Mononuclear cell (primary cell): ENCODE results near the gene P2RY11. TPM values are rescaled to one million over a fixed set of nuclear protein-coding genes. Genes with fewer than 3 reads are reported as not detected.

Source experiments
- H3K27me3 ChIP-seq: 2 replicates; pipeline ENCODE4 v1.6.0; 2011; ENCODE audit warnings: low read length, control low read depth; ENCODE audit not compliant: insufficient read depth
- H3K4me1 ChIP-seq: 2 replicates; pipeline ENCODE4 v1.5.1; 2011; ENCODE audit warnings: mild to moderate bottlenecking, low read length, control low read depth; ENCODE audit not compliant: insufficient read depth
- H3K4me3 ChIP-seq: 2 replicates; pipeline ENCODE4 v1.5.1; 2011; ENCODE audit warnings: mild to moderate bottlenecking, low read length, moderate library complexity
- H3K9me3 ChIP-seq: 2 replicates; pipeline ENCODE4 v1.5.1; 2011; ENCODE audit warnings: low read depth, mild to moderate bottlenecking, control low read depth, low read length
- total RNA-seq: library from RNA; depleted of rRNA; stranded (reverse); fragments of >200 nt; gene quantifications from one replicate; pipeline ENCODE4 v1.2.3, GENCODE V29; 2012

The P2RY11 gene
- total RNA-seq, 1 donor, result 8.3 TPM

GRCh38 chr19:10104665-10105508 is 6.6 kb upstream of the P2RY11 start:
- H3K4me3 ChIP-seq, result no peak overlapping the region
- H3K27me3 ChIP-seq, result no peaks in the 10 kb centered on the region
- H3K9me3 ChIP-seq, result no peaks in the 10 kb centered on the region
- H3K4me1 ChIP-seq, result peaks cover 75% of the 10 kb centered on the region

DNA sequence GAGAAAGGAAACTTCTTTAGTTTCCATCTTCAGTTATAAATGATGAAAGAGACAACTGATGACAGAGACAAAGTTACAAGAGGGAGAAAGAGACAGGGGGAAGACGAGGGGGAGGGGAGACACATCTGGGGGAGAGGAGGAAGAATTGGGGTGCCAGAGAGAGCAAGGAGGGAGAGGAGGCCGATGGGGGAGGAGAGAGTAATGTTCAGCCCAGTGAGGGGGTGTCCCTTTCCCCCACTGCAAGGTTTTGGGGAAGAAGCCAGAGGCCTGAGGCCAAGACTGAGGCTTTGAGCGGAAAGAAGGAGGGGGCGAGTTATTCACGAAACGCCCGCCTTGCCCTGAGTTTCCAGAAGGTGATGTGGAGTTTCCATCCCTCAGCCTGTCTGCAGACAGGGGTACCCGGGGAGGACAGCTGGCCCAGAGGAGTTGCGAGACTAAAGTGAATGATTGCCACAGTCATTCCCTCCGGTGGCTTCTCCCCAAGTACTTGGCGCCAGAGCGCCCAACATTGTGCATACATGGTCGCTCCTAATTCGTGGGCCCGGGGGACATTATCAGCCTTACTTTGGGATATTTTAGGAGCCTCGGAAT is 5.9 kb upstream of the P2RY11 start:
- Histone ChIP-seq H3K4me3 (no peak overlapping the region), H3K27me3 (no peaks in the 10 kb centered on the region), H3K9me3 (no peaks in the 10 kb centered on the region), H3K4me1 (peaks cover 75% of the 10 kb centered on the region)

DNA sequence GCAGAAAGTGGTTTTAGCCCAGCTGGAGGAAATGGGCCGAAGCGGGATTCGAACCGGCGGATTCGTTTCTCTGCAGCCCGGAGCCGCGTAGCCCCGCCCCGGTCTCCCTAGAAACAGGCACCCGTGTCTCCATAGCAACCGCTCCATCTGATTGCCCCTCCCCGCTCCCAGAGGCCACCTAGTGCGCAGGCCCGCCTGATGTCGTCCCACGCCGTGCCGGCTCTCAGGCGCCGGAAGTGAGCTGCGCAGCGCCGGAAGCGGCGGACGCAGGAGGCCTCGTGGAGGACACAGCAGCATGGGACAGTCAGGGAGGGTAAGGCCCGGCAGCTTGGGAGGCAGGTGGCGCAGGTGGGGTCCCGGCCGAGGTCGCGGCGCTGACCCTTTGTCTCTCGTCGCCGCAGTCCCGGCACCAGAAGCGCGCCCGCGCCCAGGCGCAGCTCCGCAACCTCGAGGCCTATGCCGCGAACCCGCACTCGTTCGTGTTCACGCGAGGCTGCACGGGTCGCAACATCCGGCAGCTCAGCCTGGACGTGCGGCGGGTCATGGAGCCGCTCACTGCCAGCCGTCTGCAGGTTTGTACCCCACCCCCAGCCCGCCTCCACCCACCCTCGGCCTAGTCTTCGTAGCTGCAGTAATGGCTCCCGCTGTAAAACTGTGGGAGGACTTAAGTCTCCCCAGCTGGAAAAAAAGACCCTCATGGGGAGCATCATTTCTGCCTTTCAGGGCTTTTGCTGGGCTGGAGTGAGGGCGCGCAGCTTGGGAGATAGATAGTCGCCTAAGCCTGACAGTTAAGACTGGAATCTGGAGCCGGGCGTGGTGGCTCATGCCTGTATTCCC is 5.2 kb upstream of the P2RY11 start, which contains the start of gene PPAN:
PPAN (plus strand) TSS at position 263 of the 837 bp plus-strand sequence; CDS start at position 296, 33 bp downstream.
- peak within 1 kb of the TSS; percentile 57 for H3K4me3 ChIP-seq
- H3K9me3 ChIP-seq, result no peaks in the 10 kb centered on the region
- peaks cover 75% of the 10 kb centered on the region for H3K4me1 ChIP-seq
- no peaks in the 10 kb centered on the region for H3K27me3 ChIP-seq

DNA sequence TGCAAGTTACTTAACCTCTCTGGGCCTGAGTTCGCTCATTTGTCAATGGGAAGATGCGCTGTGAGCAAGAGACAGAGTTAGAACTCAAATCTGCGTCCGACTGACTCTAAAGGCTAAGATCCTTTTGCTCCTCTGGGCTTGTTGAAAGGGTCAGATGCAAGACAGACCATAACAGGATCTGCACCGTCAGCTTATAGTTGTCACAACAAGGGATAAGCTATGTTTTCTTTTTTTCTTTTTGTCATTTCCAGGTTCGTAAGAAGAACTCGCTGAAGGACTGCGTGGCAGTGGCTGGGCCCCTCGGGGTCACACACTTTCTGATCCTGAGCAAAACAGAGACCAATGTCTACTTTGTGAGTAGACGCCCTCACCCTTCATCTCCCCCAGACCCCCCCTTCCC is 4.2 kb upstream of the P2RY11 start:
- peaks cover 75% of the 10 kb centered on the region for H3K4me1 ChIP-seq
- H3K27me3 ChIP-seq, result no peaks in the 10 kb centered on the region
- no peaks in the 10 kb centered on the region for H3K9me3 ChIP-seq
- peak overlapping the region; percentile 57 for H3K4me3 ChIP-seq

DNA sequence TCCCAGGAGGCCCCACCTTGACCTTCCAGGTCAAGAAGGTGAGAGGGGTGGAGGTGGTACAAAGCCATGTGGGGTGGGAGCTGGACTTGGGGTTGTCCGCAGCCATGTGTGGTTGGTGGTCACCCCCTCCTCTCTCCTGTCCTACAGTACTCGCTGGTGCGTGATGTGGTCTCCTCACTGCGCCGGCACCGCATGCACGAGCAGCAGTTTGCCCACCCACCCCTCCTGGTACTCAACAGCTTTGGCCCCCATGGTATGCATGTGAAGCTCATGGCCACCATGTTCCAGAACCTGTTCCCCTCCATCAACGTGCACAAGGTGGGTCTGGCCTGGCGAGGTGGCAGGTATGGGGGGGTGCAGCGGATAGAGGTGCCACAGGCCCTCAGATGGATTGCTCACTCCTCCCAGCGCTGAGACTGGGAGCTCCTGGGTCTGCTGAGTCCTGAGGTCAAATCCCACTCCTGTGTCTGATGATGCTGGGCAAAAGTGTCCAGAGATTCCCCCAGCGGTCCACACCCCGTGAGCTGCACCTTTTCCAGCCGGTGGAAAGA is 3.6 kb upstream of the P2RY11 start:
- H3K4me1 ChIP-seq, result peaks cover 75% of the 10 kb centered on the region
- H3K27me3 ChIP-seq, result no peaks in the 10 kb centered on the region
- no peaks in the 10 kb centered on the region for H3K9me3 ChIP-seq
- H3K4me3 ChIP-seq, result no peak overlapping the region

- Histone ChIP-seq H3K4me1 (peaks cover 78% of the 10 kb centered on the region), H3K27me3 (no peaks in the 10 kb centered on the region), H3K9me3 (no peaks in the 10 kb centered on the region), H3K4me3 (no peak overlapping the region)
Observed at GRCh38 chr19:10109528-10109927, 2.0 kb upstream of the P2RY11 start.

GRCh38 chr19:10110076-10110971 is 1.2 kb upstream of the P2RY11 start:
- Histone ChIP-seq H3K4me1 (peaks cover 74% of the 10 kb centered on the region), H3K9me3 (no peaks in the 10 kb centered on the region), H3K4me3 (no peak overlapping the region), H3K27me3 (no peaks in the 10 kb centered on the region)

GRCh38 chr19:10110972-10111317 is 548 bp upstream of the P2RY11 start:
- Histone ChIP-seq H3K4me3 (no peak overlapping the region), H3K9me3 (no peaks in the 10 kb centered on the region), H3K27me3 (no peaks in the 10 kb centered on the region), H3K4me1 (peaks cover 68% of the 10 kb centered on the region)

- Histone ChIP-seq H3K9me3 (no peaks in the 10 kb centered on the region), H3K4me3 (no peak overlapping the region), H3K4me1 (peaks cover 61% of the 10 kb centered on the region), H3K27me3 (no peaks in the 10 kb centered on the region)
Observed at GRCh38 chr19:10112037-10112761, 706 bp downstream of the P2RY11 start.

GRCh38 chr19:10112895-10113591 is 1.6 kb downstream of the P2RY11 start:
- H3K4me3 ChIP-seq, result no peak overlapping the region
- no peaks in the 10 kb centered on the region for H3K9me3 ChIP-seq
- peaks cover 63% of the 10 kb centered on the region for H3K4me1 ChIP-seq
- H3K27me3 ChIP-seq, result no peaks in the 10 kb centered on the region

GRCh38 chr19:10113592-10113963 is 2.1 kb downstream of the P2RY11 start:
- peaks cover 69% of the 10 kb centered on the region for H3K4me1 ChIP-seq
- H3K4me3 ChIP-seq, result no peak overlapping the region

DNA sequence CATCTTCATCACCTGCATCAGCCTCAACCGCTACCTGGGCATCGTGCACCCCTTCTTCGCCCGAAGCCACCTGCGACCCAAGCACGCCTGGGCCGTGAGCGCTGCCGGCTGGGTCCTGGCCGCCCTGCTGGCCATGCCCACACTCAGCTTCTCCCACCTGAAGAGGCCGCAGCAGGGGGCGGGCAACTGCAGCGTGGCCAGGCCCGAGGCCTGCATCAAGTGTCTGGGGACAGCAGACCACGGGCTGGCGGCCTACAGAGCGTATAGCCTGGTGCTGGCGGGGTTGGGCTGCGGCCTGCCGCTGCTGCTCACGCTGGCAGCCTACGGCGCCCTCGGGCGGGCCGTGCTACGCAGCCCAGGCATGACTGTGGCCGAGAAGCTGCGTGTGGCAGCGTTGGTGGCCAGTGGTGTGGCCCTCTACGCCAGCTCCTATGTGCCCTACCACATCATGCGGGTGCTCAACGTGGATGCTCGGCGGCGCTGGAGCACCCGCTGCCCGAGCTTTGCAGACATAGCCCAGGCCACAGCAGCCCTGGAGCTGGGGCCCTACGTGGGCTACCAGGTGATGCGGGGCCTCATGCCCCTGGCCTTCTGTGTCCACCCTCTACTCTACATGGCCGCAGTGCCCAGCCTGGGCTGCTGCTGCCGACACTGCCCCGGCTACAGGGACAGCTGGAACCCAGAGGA is 2.6 kb downstream of the P2RY11 start:
- H3K9me3 ChIP-seq, result no peaks in the 10 kb centered on the region
- H3K27me3 ChIP-seq, result no peaks in the 10 kb centered on the region
- peaks cover 74% of the 10 kb centered on the region for H3K4me1 ChIP-seq
- H3K4me3 ChIP-seq, result no peak overlapping the region

More at GRCh38 chr19:10113592-10113963, 2.1 kb downstream of the P2RY11 start:
- H3K27me3 ChIP-seq, result no peaks in the 10 kb centered on the region
- H3K9me3 ChIP-seq, result no peaks in the 10 kb centered on the region
